IMR-90 (cell line): ENCODE results near the gene ELMO1.

ENCODE experiments used
- CHD1 ChIP-seq: IDR thresholded peaks from 2 replicates; pipeline ENCODE4 v1.6.1; 2012; ENCODE audit warnings: low read depth, low read length, improper control_type of control experiment
- CTCF ChIP-seq: conservative IDR thresholded peaks from 2 replicates; pipeline ENCODE4 v1.5.1; 2012; ENCODE audit warnings: mild to moderate bottlenecking, low read depth, low read length, improper control_type of control experiment
- POLR2A ChIP-seq: IDR thresholded peaks from 2 replicates; pipeline ENCODE4 v1.6.1; 2012; ENCODE audit warnings: mild to moderate bottlenecking, low read depth, low read length
- USF2 ChIP-seq: fragments of 150-350 bp; IDR thresholded peaks from 2 replicates; pipeline ENCODE4 v1.6.1; 2017; ENCODE audit warnings: mild to moderate bottlenecking, antibody characterized with exemption, low read length, low read depth

GRCh38 chr7:36879021-36879420 lies 569.6 kb downstream of the ELMO1 start:
- TF ChIP-seq CTCF, result no peak
- TF ChIP-seq CHD1, result no peak
- TF ChIP-seq POLR2A, result no peak
- TF ChIP-seq USF2, result no peak
